Pancreas (tissue), 10 donors: Measurements from ENCODE around the gene ZDHHC19. TPM values are rescaled to one million over a fixed set of nuclear protein-coding genes. Genes with fewer than 3 reads are reported as not detected.

Experiments used
- ATAC-seq, 4 donors: fragments of 200-7000 bp; cut with Tn5 transposase; one replicate each; pipeline versions ENCODE4 v1.8.0 to v1.9.1; 2020; ENCODE audit warnings: mild to moderate bottlenecking in 4 of 4, moderate library complexity in 4 of 4
- DNase-seq, 6 donors: peaks; one replicate each; pipeline ENCODE4 v3.0.0-alpha.2; 2020
- FAIRE-seq: peaks from 2 replicates; lab custom pipeline; 2012; peaks lifted over from hg19 to GRCh38; lab: Jason Lieb, UNC
- H3K27ac ChIP-seq, 4 donors: fragments of 200-600 bp; sonication (generic); 1 replicate in 3 of 4; 2 replicates in 1 of 4; pipeline versions ENCODE4 v1.5.0 to v1.8.0; 2020
- H3K27me3 ChIP-seq, 4 donors: fragments of 200-600 bp; one replicate each; pipeline ENCODE4 v1.8.0; 2021
- H3K36me3 ChIP-seq, 3 donors: fragments of 200-600 bp; sonication (generic) in 1 of 3; one replicate each; pipeline versions ENCODE4 v1.5.0 to v1.8.0; 2020 to 2021
- H3K4me1 ChIP-seq, 3 donors: fragments of 200-600 bp; one replicate each; pipeline ENCODE4 v1.8.0; 2021
- H3K4me3 ChIP-seq, 4 donors: fragments of 200-600 bp; sonication (generic) in 2 of 4; one replicate each; pipeline versions ENCODE4 v1.5.0 to v1.8.0; 2020 to 2021
- H3K9me3 ChIP-seq, 4 donors: fragments of 200-600 bp; one replicate each; pipeline ENCODE4 v1.8.0; 2021
- WGBS, 2 donors: extraction: QIAGEN DNeasy Blood & Tissue Kit; methylation state at CpG; one replicate each; pipeline ENCODE4 v1.1.7; 2013; 5-methylcytosine and 5-hydroxymethylcytosine counted together
- intact Hi-C, 3 donors: fragments of 100-400 bp; cut with DNase I; formaldehyde crosslinking; loops; one replicate each; pipeline versions ENCODE4 v1.11.1 to v1.14.2; 2022
- polyA plus RNA-seq, 2 donors: library from polyadenylated mRNA; stranded (reverse); fragments of 200-250 nt; gene quantifications; one replicate each; pipeline ENCODE4 v1.2.3, GENCODE V29; 2013
- total RNA-seq, 6 donors: library from RNA; stranded (reverse); fragmentation: NEBNext Ultra II Directional in 4 of 6; extraction: Animal tissue kit (Norgen Biotek cat#: 25700) in 4 of 6; gene quantifications; one replicate each; pipeline versions ENCODE4 v1.2.1 to v1.2.4, GENCODE V29; 2021 to 2023
- TF ChIP-seq, protein P1 (sequence below), 4 donors: fragments of 200-600 bp; sonication (generic) in 3 of 4; IDR thresholded peaks; one replicate each; pipeline versions ENCODE4 v1.5.0 to v1.8.0; 2021; ENCODE audit warnings: antibody characterized with exemption in 4 of 4
- donor health status: healthy with polysubstance abuse.
- donor health status: DM: no; HTN: no; CAD: no; lungs with moderate emphysema.
- donor health status: DM: no; HTN: no; CAD: no.
- donor health status: control.
- donor health status: control.
- donor health status: Bipolar disorder and iron deficiency.
- donor health status: DM: yes; HTN: yes; CAD: no.
- donor health status: DM: no; HTN: no; CAD: no.
- donor health status: DM: no; HTN: no; CAD: no.
- donor health status: DM: yes; HTN: yes; CAD: no.

The ZDHHC19 gene, protein sequence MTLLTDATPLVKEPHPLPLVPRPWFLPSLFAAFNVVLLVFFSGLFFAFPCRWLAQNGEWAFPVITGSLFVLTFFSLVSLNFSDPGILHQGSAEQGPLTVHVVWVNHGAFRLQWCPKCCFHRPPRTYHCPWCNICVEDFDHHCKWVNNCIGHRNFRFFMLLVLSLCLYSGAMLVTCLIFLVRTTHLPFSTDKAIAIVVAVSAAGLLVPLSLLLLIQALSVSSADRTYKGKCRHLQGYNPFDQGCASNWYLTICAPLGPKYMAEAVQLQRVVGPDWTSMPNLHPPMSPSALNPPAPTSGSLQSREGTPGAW
- total RNA-seq: under 1 TPM in 2 of 6 donors, not detected in 4; 0.17 to 0.21 TPM
- polyA plus RNA-seq: not detected

DNA sequence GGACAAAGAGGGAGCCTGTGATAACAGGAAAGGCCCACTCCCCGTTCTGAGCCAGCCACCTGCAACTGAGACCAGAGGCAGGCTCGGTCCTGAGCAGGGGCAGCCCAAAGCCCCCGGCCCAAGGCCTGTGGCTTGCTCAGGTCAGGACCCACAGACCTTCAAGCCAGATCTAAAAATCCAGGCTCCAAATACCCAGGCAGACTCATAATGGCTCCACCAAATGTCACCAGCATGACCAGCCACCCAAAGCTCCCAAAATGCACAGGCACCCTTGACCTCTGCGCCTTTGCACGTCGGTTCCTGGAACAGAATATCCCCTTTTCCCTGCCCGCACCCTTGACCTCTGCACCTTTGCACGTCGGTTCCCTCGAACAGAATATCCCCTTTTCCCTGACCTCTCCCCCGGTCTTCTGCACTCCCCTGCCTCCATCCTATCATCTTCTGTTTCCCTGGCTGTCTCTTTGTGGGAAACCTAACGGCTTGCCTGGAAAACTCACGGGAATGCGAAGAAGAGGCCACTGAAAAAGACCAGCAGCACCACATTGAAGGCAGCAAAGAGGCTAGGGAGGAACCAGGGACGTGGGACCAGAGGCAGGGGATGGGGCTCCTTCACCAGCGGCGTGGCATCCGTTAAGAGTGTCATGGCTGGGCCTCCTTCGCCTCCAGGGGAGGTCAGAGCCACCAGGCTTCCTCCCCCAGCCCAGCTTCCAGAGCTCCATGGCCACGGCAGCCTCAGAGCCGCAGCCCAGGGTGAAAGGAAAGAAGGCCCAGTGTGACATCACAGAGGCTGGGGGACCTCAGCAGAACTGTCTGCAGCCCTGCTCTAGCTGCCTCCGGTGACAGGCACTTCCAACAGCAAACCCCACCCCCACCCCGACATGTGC, at the start of gene ZDHHC19:
TSS of gene ZDHHC19 (minus strand) at position 728 of the 884 bp plus-strand sequence. CDS start at position 643, 85 bp downstream.
- Histone ChIP-seq H3K9me3 (no peaks in the 10 kb centered on the region), H3K27ac (no peak within 1 kb of the TSS), H3K4me3 (no peak within 1 kb of the TSS), H3K4me1 (no peaks in the 10 kb centered on the region), H3K27me3 (no peaks in the 10 kb centered on the region), H3K36me3 (no peaks in the 10 kb centered on the region)
- DNase-seq: no peak
- no peak for FAIRE-seq
- intact Hi-C loops: no loop called here
- ATAC-seq: no peak
- TF ChIP-seq, protein P1, sequence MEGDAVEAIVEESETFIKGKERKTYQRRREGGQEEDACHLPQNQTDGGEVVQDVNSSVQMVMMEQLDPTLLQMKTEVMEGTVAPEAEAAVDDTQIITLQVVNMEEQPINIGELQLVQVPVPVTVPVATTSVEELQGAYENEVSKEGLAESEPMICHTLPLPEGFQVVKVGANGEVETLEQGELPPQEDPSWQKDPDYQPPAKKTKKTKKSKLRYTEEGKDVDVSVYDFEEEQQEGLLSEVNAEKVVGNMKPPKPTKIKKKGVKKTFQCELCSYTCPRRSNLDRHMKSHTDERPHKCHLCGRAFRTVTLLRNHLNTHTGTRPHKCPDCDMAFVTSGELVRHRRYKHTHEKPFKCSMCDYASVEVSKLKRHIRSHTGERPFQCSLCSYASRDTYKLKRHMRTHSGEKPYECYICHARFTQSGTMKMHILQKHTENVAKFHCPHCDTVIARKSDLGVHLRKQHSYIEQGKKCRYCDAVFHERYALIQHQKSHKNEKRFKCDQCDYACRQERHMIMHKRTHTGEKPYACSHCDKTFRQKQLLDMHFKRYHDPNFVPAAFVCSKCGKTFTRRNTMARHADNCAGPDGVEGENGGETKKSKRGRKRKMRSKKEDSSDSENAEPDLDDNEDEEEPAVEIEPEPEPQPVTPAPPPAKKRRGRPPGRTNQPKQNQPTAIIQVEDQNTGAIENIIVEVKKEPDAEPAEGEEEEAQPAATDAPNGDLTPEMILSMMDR (IDR thresholded peaks at IDR 0.05): no peak
- 77 to 84% methylated on average over 23 of the region's 23 CpGs for WGBS, 2 donors

- WGBS, 2 donors: 97 to 100% methylated on average over 4 of the region's 4 CpGs
- Histone ChIP-seq H3K4me3 (no peak overlapping the region), H3K4me1 (no peaks in the 10 kb centered on the region), H3K9me3 (no peaks in the 10 kb centered on the region), H3K27ac (no peak overlapping the region), H3K27me3 (no peaks in the 10 kb centered on the region), H3K36me3 (no peaks in the 10 kb centered on the region)
- no peak for ATAC-seq
- TF ChIP-seq, protein P1 (IDR thresholded peaks at IDR 0.05): no peak
- intact Hi-C loops: no loop called here
- no peak for DNase-seq
- FAIRE-seq: no peak
Measured at GRCh38 chr3:196260784-196261183, 49.6 kb upstream of the ZDHHC19 start.

- no peak for DNase-seq
- no peak for FAIRE-seq
- Histone ChIP-seq H3K27ac (no peak overlapping the region), H3K9me3 (no peaks in the 10 kb centered on the region), H3K27me3 (no peaks in the 10 kb centered on the region), H3K4me1 (no peaks in the 10 kb centered on the region), H3K36me3 (no peaks in the 10 kb centered on the region), H3K4me3 (no peak overlapping the region)
- intact Hi-C loops: no loop called here
- no peak for ATAC-seq
- WGBS, 2 donors: 48 to 54% methylated on average over 1 of the region's 1 CpG
- TF ChIP-seq, protein P1 (IDR thresholded peaks at IDR 0.05): no peak
Measured at GRCh38 chr3:196255776-196256175, 44.6 kb upstream of the ZDHHC19 start.

GRCh38 chr3:196254376-196255283, 43.4 kb upstream of the ZDHHC19 start:
- H3K4me3 ChIP-seq: no peak overlapping the region
- no peaks in the 10 kb centered on the region for H3K36me3 ChIP-seq
- H3K4me1 ChIP-seq: no peaks in the 10 kb centered on the region
- FAIRE-seq (no peak), ATAC-seq (no peak), DNase-seq (no peak)
- H3K9me3 ChIP-seq: no peaks in the 10 kb centered on the region
- 66 to 73% methylated on average over 5 of the region's 5 CpGs for WGBS, 2 donors
- H3K27ac ChIP-seq: no peak overlapping the region
- TF ChIP-seq, protein P1 (IDR thresholded peaks at IDR 0.05): no peak
- no peaks in the 10 kb centered on the region for H3K27me3 ChIP-seq
- intact Hi-C loops: no loop called here
